Fibroblast of lung (primary cell): ENCODE data around the gene ATP1A2.

ENCODE experiments used
- EZH2 ChIP-seq: IDR thresholded peaks from 2 replicates; pipeline ENCODE4 v1.5.1; 2012; ENCODE audit warnings: low read length, control low read depth, mild to moderate bottlenecking; ENCODE audit errors: missing control alignments
- TF ChIP-seq, protein P1 (sequence below), 2 donors: IDR thresholded peaks in 1 of 2; conservative IDR thresholded peaks in 1 of 2; 1 replicate in 1 of 2; 2 replicates in 1 of 2; pipeline ENCODE4 v1.5.1; 2011 to 2012; ENCODE audit warnings: low read length in 2 of 2, control low read depth in 1 of 2, inconsistent platforms in 1 of 2, low read depth in 1 of 2, mild to moderate bottlenecking in 1 of 2

DNA sequence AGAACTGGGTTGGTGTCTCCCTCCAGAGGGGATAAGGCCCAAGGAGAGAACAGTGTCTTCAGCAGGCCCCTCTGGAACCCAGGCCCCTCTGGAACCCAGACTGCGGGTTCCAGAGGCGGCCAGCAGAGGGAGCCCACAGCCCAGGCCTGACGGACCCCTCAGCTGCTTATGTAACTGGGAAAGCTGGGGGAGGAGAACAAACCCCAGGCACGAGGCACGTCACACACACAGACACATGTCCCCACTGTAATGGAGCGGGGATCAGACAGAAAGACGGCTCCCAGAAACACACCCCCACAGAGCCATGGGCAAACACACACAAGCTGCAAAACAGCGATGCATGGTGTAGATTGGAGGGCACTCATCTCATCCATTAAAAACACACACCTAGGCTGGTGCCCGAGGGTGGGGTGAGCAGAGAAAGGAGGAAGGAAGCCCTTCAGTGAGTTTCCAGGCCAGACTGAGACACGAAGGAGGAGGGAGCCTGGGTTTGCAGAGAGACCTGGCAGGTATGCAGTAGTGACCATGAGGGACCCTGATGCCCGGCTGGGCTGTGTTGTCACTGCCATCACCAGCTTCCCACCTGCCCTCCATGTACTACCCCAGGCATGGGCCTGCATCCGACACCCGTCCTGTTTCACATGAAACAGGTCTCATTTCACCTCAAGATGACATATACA, 14.4 kb upstream of the ATP1A2 start:
- TF ChIP-seq, protein P1, sequence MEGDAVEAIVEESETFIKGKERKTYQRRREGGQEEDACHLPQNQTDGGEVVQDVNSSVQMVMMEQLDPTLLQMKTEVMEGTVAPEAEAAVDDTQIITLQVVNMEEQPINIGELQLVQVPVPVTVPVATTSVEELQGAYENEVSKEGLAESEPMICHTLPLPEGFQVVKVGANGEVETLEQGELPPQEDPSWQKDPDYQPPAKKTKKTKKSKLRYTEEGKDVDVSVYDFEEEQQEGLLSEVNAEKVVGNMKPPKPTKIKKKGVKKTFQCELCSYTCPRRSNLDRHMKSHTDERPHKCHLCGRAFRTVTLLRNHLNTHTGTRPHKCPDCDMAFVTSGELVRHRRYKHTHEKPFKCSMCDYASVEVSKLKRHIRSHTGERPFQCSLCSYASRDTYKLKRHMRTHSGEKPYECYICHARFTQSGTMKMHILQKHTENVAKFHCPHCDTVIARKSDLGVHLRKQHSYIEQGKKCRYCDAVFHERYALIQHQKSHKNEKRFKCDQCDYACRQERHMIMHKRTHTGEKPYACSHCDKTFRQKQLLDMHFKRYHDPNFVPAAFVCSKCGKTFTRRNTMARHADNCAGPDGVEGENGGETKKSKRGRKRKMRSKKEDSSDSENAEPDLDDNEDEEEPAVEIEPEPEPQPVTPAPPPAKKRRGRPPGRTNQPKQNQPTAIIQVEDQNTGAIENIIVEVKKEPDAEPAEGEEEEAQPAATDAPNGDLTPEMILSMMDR (conservative IDR thresholded peaks at IDR 0.05 in 1 of 2, IDR thresholded peaks at IDR 0.05 in 1 of 2; ENCODE audit: low read depth in 1 of 2, low read length in 2 of 2), result peak; percentile 84 to 93
- no peak for TF ChIP-seq EZH2
